Type B pancreatic cell (in vitro differentiated cells): Measurements from ENCODE around the gene CXCL6. TPM values are rescaled to one million over a fixed set of nuclear protein-coding genes. Genes with fewer than 3 reads are reported as not detected.

Source experiments
- DNase-seq: peaks from one replicate; pipeline ENCODE4 v3.0.0; 2021; ENCODE audit warnings: mixed read lengths; ENCODE audit not compliant: unreplicated experiment; ENCODE audit errors: extremely low spot score
- H3K27ac Mint-ChIP-seq: 2 replicates; pipeline ENCODE4 v1.8.0; 2021; ENCODE audit warnings: mild to moderate bottlenecking, mixed read lengths
- H3K27me3 Mint-ChIP-seq: 2 replicates; pipeline ENCODE4 v1.8.0; 2021; ENCODE audit warnings: mixed read lengths
- H3K36me3 Mint-ChIP-seq: 2 replicates; pipeline ENCODE4 v1.8.0; 2021; ENCODE audit warnings: mixed read lengths
- H3K4me1 Mint-ChIP-seq: one replicate; pipeline ENCODE4 v1.8.0; 2021; ENCODE audit warnings: mixed read lengths; ENCODE audit not compliant: unreplicated experiment
- H3K4me3 Mint-ChIP-seq: 2 replicates; pipeline ENCODE4 v1.8.0; 2021; ENCODE audit warnings: mild to moderate bottlenecking, mixed read lengths
- H3K9me3 Mint-ChIP-seq: 2 replicates; pipeline ENCODE4 v1.8.0; 2021; ENCODE audit warnings: mixed read lengths
- total RNA-seq: library from RNA; stranded (reverse); gene quantifications from 2 replicates; pipeline ENCODE4 v1.2.1, GENCODE V29; 2021; ENCODE audit warnings: low replicate concordance
- TF ChIP-seq, protein P1 (sequence below): fragments of 200-600 bp; sonication (generic); conservative IDR thresholded peaks from 2 replicates; pipeline ENCODE4 v1.5.0; 2021; ENCODE audit warnings: antibody characterized with exemption, mild to moderate bottlenecking

CXCL6 gene
- total RNA-seq, 1 donor from 2014 or later, result 1.9 TPM

DNA sequence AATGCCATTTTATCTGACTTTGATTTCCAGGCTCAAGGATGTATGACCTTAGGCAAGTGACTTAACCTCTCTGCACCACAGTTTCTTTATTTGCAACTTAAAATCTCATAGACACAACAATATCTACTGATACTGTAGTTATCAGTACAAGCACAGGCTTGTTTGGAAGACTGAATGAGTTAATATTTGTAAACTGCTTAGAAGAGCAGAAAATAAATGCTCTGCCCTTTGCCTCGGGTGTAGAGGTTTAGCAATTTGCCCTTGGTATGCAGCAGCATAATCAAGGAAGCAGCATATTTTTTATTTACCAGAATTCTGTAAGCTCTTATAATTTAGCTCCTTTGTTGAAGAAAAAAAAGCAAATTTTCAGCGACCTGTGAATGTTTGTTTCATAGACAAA lies 29.8 kb downstream of the CXCL6 start:
- H3K36me3 Mint-ChIP-seq, result no peaks in the 10 kb centered on the region
- no peak overlapping the region for H3K4me3 Mint-ChIP-seq
- DNase-seq, result no peak
- no peaks in the 10 kb centered on the region for H3K9me3 Mint-ChIP-seq
- no peak overlapping the region for H3K27ac Mint-ChIP-seq
- TF ChIP-seq, protein P1, sequence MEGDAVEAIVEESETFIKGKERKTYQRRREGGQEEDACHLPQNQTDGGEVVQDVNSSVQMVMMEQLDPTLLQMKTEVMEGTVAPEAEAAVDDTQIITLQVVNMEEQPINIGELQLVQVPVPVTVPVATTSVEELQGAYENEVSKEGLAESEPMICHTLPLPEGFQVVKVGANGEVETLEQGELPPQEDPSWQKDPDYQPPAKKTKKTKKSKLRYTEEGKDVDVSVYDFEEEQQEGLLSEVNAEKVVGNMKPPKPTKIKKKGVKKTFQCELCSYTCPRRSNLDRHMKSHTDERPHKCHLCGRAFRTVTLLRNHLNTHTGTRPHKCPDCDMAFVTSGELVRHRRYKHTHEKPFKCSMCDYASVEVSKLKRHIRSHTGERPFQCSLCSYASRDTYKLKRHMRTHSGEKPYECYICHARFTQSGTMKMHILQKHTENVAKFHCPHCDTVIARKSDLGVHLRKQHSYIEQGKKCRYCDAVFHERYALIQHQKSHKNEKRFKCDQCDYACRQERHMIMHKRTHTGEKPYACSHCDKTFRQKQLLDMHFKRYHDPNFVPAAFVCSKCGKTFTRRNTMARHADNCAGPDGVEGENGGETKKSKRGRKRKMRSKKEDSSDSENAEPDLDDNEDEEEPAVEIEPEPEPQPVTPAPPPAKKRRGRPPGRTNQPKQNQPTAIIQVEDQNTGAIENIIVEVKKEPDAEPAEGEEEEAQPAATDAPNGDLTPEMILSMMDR, result no peak
- peaks cover 65% of the 10 kb centered on the region for H3K27me3 Mint-ChIP-seq
- peaks cover 11% of the 10 kb centered on the region for H3K4me1 Mint-ChIP-seq

DNA sequence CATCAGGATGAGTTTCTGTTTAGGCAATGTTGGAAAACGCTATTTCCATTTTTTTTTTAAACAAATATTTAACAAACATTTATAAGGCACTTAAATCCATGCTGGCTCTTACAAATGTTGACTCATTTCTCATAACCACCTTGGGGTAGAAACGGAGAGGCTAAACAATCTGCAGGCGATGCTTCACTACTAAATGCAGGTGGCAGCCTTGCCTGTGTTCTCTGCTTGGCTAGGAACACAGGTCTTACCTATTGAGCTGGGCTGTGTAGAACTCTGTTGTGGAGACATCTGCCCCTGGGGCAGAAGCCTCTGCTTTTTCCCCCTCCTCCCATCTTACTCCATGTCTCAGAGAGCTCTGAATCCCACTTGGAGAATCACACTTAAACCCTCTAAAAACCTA lies 31.3 kb downstream of the CXCL6 start:
- H3K36me3 Mint-ChIP-seq, result no peaks in the 10 kb centered on the region
- H3K27ac Mint-ChIP-seq, result no peak overlapping the region
- no peak for DNase-seq
- TF ChIP-seq, protein P1, result no peak
- no peaks in the 10 kb centered on the region for H3K9me3 Mint-ChIP-seq
- no peak overlapping the region for H3K4me3 Mint-ChIP-seq
- H3K4me1 Mint-ChIP-seq, result peaks cover 11% of the 10 kb centered on the region
- peaks cover 74% of the 10 kb centered on the region for H3K27me3 Mint-ChIP-seq

DNA sequence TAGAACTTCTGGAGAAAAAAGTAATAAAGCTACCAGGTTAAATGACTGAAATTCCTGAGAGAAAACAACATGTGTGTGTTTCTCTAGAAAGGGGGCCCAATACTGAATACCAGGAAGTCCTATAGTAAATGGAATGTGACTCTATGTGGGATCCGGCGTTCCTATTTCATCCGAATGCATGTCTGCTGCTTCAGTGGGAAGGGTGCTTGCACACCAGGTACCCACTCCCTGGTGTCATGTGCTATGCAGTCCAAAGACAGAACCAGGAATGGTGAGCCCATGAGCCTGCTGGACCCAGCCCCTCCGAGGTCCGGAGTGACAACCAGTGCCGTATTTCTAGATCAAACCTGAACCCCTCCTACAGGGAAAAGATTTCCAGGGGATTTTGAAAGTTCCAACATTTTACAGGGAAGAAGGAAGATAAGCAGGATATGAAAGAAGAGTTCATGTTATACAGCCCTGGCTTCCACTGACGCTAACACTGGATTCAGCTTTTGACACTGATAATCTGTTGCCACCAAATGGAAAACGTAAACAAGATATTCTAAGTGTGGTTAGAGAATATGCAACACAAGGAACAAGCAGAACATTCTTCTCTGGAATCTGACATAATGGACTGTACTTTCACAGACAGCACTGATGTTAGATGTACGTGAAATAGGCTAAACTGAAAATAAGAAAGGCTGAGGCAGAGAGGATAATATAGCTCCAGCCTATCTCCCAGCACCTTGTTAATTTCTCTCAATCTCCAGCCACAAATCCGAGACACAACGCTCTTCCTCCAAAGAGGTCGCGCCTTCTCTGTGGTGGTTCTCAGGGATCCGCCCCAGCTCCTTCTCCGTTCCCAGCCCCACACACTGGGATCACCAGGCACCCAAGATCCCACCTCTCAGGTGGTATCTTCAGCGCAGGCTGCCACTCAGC lies 32.0 kb downstream of the CXCL6 start:
- Mint-ChIP-seq H3K27me3 (peaks cover 72% of the 10 kb centered on the region), H3K9me3 (no peaks in the 10 kb centered on the region), H3K36me3 (no peaks in the 10 kb centered on the region), H3K27ac (no peak overlapping the region), H3K4me3 (peak overlapping the region; percentile 88), H3K4me1 (peaks cover 11% of the 10 kb centered on the region)
- TF ChIP-seq, protein P1, result no peak
- no peak for DNase-seq

DNA sequence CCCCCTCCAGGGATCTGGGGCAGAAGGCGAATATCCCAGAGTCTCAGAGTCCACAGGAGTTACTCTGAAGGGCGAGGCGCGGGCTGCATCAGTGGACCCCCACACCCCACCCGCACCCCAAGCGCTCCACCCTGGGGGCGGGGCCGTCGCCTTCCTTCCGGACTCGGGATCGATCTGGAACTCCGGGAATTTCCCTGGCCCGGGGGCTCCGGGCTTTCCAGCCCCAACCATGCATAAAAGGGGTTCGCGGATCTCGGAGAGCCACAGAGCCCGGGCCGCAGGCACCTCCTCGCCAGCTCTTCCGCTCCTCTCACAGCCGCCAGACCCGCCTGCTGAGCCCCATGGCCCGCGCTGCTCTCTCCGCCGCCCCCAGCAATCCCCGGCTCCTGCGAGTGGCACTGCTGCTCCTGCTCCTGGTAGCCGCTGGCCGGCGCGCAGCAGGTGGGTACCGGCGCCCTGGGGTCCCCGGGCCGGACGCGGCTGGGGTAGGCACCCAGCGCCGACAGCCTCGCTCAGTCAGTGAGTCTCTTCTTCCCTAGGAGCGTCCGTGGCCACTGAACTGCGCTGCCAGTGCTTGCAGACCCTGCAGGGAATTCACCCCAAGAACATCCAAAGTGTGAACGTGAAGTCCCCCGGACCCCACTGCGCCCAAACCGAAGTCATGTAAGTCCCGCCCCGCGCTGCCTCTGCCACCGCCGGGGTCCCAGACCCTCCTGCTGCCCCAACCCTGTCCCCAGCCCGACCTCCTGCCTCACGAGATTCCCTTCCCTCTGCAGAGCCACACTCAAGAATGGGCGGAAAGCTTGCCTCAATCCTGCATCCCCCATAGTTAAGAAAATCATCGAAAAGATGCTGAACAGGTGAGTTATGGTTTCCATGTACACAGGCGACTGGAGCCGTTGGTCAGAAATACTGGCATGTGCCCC lies 32.9 kb downstream of the CXCL6 start, which contains the start of gene CXCL1:
CXCL1 (plus strand) TSS at position 264 of the 926 bp plus-strand sequence; CDS start at position 342, 78 bp downstream.
- Mint-ChIP-seq H3K27ac (no peak within 1 kb of the TSS), H3K9me3 (no peaks in the 10 kb centered on the region), H3K4me1 (peaks cover 11% of the 10 kb centered on the region), H3K4me3 (peak within 1 kb of the TSS; percentile 88), H3K36me3 (no peaks in the 10 kb centered on the region), H3K27me3 (peaks cover 74% of the 10 kb centered on the region)
- no peak for DNase-seq
- TF ChIP-seq, protein P1, result no peak

DNA sequence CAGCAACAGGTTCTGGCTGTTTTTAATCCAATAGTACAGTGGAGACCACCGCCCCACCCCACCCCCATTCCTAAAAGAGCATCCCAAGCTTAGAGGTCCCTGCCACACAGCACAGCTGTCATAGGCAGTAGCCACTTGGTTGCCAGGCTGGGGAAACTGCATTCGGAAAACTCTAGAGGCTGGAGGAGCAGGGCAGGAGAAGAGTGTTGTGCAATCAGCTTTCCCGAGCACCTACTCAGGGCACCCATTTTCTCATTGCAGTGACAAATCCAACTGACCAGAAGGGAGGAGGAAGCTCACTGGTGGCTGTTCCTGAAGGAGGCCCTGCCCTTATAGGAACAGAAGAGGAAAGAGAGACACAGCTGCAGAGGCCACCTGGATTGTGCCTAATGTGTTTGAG lies 33.8 kb downstream of the CXCL6 start:
- Mint-ChIP-seq H3K36me3 (no peaks in the 10 kb centered on the region), H3K4me1 (peaks cover 11% of the 10 kb centered on the region), H3K4me3 (peak overlapping the region; percentile 88), H3K27ac (no peak overlapping the region), H3K27me3 (peaks cover 75% of the 10 kb centered on the region), H3K9me3 (no peaks in the 10 kb centered on the region)
- DNase-seq, result no peak
- TF ChIP-seq, protein P1, result no peak
